ENCODE results near the gene DPF3. TPM values are rescaled to one million over a fixed set of nuclear protein-coding genes. Genes with fewer than 3 reads are reported as not detected.
A peak's percentile ranks its signal among the peaks of the same experiment; 100 is the strongest.

The DPF3 gene
- total and polyA plus RNA-seq, 2 of the 13 experiments (the other 11 are each of a cell fraction or from before 2014, with no cell fraction given), result 0.09 to 0.60 TPM

GRCh38 chr14:72818998-72819397 lies 74.9 kb downstream of the DPF3 start:
- no peak overlapping the region for H3K9ac ChIP-seq (ENCODE audit: insufficient read depth, low read depth, low read length)
- H2AFZ ChIP-seq (ENCODE audit: low read length), result no peak overlapping the region
- DNase-seq (ENCODE audit: low spot score) (no peak), ATAC-seq (no peak), FAIRE-seq (no peak)
- no peaks in the 10 kb centered on the region for H4K20me1 ChIP-seq (ENCODE audit: insufficient read depth, low read length)
- no peaks in the 10 kb centered on the region for H3K36me3 ChIP-seq (replicated peaks in 1 of 2; ENCODE audit: control insufficient read depth in 1 of 2, insufficient read depth in 2 of 2, low read length in 2 of 2)
- ChIA-PET POLR2A (no interaction called here), CTCF (ENCODE audit: low intra/inter-chr PET ratio, low total read pairs) (no interaction called here)
- H3K27ac ChIP-seq (ENCODE audit: extremely low read length, insufficient read depth, low read length), result no peak overlapping the region
- TF ChIP-seq HHEX (CRISPR knock-in tag; IDR thresholded peaks at IDR 0.05) (no peak), THAP8 (CRISPR knock-in tag; IDR thresholded peaks at IDR 0.05; ENCODE audit: borderline replicate concordance) (no peak), STAG1 (CRISPR knock-in tag; IDR thresholded peaks at IDR 0.05) (peak; percentile 59), RAD21 (CRISPR knock-in tag; IDR thresholded peaks at IDR 0.05) (peak; percentile 33; the same call in 1 of the 2 replicates), SMC3 (IDR thresholded peaks at IDR 0.05; ENCODE audit: low read length) (peak; percentile 29; the same call in 1 of the 2 replicates), CTCF (CRISPR knock-in tag; IDR thresholded peaks at IDR 0.05) (peak; percentile 49), ZNF75D (CRISPR knock-in tag; IDR thresholded peaks at IDR 0.05; ENCODE audit: borderline replicate concordance) (no peak), RERE (CRISPR knock-in tag; IDR thresholded peaks at IDR 0.05; ENCODE audit: low read depth) (no peak), ZNF329 (CRISPR knock-in tag; IDR thresholded peaks at IDR 0.05; ENCODE audit: low read depth) (no peak)
- no TSS peak for BruUV-seq (replicated peaks)
- no peak overlapping the region for H3K4me2 ChIP-seq (ENCODE audit: low read depth, low read length)
- 3% methylated on average over 3 of the region's 3 CpGs for WGBS (ENCODE audit: low lambda C conversion rate)
- H3K9me3 ChIP-seq (ENCODE audit: low read length), result peaks cover 6% of the 10 kb centered on the region; the same call in 1 of the 2 replicates
- no peak overlapping the region for H3K4me3 ChIP-seq (replicated peaks in 1 of 3; ENCODE audit: insufficient read depth in 1 of 3, low read depth in 2 of 3, low read length in 3 of 3)
- no peaks in the 10 kb centered on the region for H3K4me1 ChIP-seq (ENCODE audit: insufficient read depth, low read length)
- intact Hi-C loops (cut with micrococcal nuclease; ENCODE audit: unreplicated experiment) (loop anchor here (10.0 kb wide), 1 partner anchor 304 kb away; no protein-coding TSS in a partner anchor), in situ Hi-C loops (cut with HindIII; ENCODE audit: extremely low pct_ligation_motif_present, low pct_unique_long_range_greater_than_20kb) (no loop called here)
- H3K27me3 ChIP-seq (ENCODE audit: control insufficient read depth in 1 of 2, insufficient read depth in 2 of 2, low read length in 2 of 2), result no peaks in the 10 kb centered on the region; a peak in 1 of 5 replicates
- no peaks in the 10 kb centered on the region for H3K79me2 ChIP-seq (ENCODE audit: insufficient read depth, low read length)
